Subcutaneous preadipocyte (primary cell): ENCODE data around the gene WASF1. TPM values are rescaled to one million over a fixed set of nuclear protein-coding genes. Genes with fewer than 3 reads are reported as not detected.

ENCODE experiments used
- total RNA-seq: library from RNA; depleted of rRNA; stranded (reverse); fragments of >200 nt; gene quantifications from 2 replicates; pipeline ENCODE4 v1.2.3, GENCODE V29; 2012

WASF1 gene
- 9.9 and 11.7 TPM in 2 replicates for total RNA-seq

GRCh38 chr6:110179406-110180227 is at the start of gene WASF1:
Gene WASF1, minus strand, starts transcription at chr6:110179670. Its CDS starts 52,069 bp downstream, at chr6:110127601.

GRCh38 chr6:110180228-110181008 is 948 bp upstream of the WASF1 start, which contains the start of gene CDC40:
Gene CDC40, plus strand, starts transcription at chr6:110180427. Its CDS starts 18 bp downstream, at chr6:110180445.

Other genes with a start within 250 kb of the WASF1 start
- gene GPR6, start 201.4 kb downstream of the WASF1 start, total RNA-seq: not detected in 2 replicates
- 16.2 and 20.7 TPM in 2 replicates for gene CDC40, start 757 bp upstream of the WASF1 start, total RNA-seq
- gene METTL24, start 178.7 kb upstream of the WASF1 start, total RNA-seq: not detected in 2 replicates
- gene DDO, start 235.9 kb upstream of the WASF1 start, total RNA-seq: 0.39 and 1.5 TPM in 2 replicates